T-helper 1 cell treated with Interleukin-12 subunit alpha and Interleukin-12 subunit beta and Interleukin-4 antibody, amounts not matched to agents 30 ng/mL and 1 ng/mL, for 36 hours (primary cell): ENCODE results near the gene C15orf62. TPM values are rescaled to one million over a fixed set of nuclear protein-coding genes. Genes with fewer than 3 reads are reported as not detected.

Source experiments
- intact Hi-C: fragments of 100-400 bp; cut with micrococcal nuclease; formaldehyde crosslinking; loops from one replicate; pipeline ENCODE4 v1.15.1; 2024
- total RNA-seq: library from RNA; stranded (reverse); gene quantifications from 2 replicates; pipeline ENCODE4 v1.2.3, GENCODE V29; 2022

C15orf62 gene
- total RNA-seq, 1 donor from 2014 or later, result 0.56 TPM

DNA sequence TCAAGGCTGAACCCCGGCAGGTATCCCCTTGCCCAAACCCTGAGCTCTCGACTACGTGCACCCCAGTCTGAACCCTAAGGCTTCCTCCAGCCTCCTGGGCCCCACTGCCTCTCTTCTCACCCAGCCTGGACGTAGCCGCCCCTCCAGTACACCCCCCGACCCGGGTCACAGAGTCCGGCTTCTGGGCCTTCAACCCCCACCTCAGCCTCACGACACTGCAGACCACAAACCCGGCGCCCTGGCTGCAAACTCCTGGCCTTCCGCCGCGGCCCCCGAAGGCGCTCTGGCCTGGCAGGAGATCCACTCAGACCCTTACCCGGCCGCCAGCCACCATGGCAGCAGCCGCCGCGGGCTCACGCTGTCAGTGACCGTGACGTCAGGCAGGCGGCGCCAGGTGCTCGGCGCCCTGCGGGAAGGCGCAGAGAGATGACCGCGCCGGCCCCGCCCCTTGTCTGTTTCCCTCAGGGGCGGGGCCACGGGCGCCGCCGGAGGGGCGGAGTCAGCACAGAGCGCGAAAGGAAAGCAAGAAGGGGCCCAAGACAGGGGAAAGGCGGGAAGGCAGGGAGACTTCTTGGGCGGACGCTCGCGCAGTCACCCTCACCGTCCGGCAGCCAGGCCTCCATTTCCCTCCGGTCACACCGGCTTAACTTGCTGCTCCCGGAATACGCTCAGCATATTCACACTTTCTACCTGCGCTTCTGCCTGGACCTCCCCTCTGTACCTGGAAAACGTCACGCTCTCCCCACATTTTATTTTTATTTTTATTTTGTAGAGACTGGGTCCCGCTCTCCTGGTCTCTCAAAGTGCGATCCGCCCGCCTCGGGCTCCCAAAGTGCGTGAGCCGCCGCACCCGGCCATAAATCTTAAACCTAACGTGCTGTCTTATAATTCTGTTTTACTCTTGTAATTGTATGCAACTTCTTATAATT lies 14.6 kb upstream of the C15orf62 start, which contains the start of gene RMDN3:
TSS of gene RMDN3 (minus strand) at position 372 of the 929 bp plus-strand sequence. CDS start 471 bp downstream, outside the sequence.
- intact Hi-C loops, result loop anchor here (1.0 to 5.0 kb wide), 10 partner anchors 10 to 477 kb away; partner anchors contain the start of genes CCDC32, CHP1, DNAJC17 and EXD1

GRCh38 chr15:40755812-40756208 lies 14.0 kb upstream of the C15orf62 start:
- intact Hi-C loops, result loop anchor here (1.0 to 5.0 kb wide), 10 partner anchors 9 to 476 kb away; partner anchors contain the start of genes CCDC32, CHP1, DNAJC17 and EXD1

GRCh38 chr15:40756938-40757337 lies 12.8 kb upstream of the C15orf62 start:
- intact Hi-C loops, result loop anchor here (5.0 kb wide), 1 partner anchor 475 kb away; the partner anchor contains the start of genes CHP1 and EXD1

DNA sequence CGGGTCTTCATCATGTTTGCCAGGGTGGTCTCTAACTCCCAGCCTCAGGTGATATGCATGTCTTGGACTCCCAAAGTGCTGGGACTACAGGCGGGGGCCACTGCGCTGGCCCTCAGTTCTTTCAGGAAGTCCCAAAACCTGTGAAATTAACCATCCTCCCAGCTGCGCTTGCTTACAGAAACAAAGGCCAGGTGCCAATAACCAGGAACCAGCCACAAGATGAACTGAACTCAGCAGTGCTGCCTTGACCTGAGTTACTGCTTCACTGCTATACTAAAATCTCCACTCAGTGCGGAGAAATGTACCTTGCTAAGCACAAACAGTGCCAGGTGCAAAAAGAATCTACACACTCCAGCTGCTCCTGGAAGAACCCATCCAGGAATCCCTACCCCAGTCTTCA lies 9.8 kb upstream of the C15orf62 start:
- intact Hi-C loops, result loop anchor here (5.0 kb wide), 3 partner anchors 192 to 472 kb away; partner anchors contain the start of genes CHAC1, CHP1, EXD1 and KNSTRN

- intact Hi-C loops, result loop anchor here (5.0 kb wide), 2 partner anchors 189 to 381 kb away; partner anchors contain the start of genes CHAC1 and KNSTRN
These were observed 6.6 kb upstream of the C15orf62 start for GRCh38 chr15:40762919-40763800.

GRCh38 chr15:40763801-40764628 lies 5.8 kb upstream of the C15orf62 start, which contains the start of gene GCHFR:
TSS of gene GCHFR (plus strand) at chr15:40764068. CDS start at chr15:40764181, 113 bp downstream.
- intact Hi-C loops, result loop anchor here (1.0 to 5.0 kb wide), 3 partner anchors 43 to 382 kb away; partner anchors contain the start of genes CHAC1, DNAJC17, KNSTRN and ZFYVE19

GRCh38 chr15:40764629-40765103 lies 5.1 kb upstream of the C15orf62 start:
- intact Hi-C loops, result loop anchor here (1.0 to 5.0 kb wide), 7 partner anchors 9 to 382 kb away; partner anchors contain the start of genes CHAC1, DNAJC17, KNSTRN and RAD51

GRCh38 chr15:40766194-40766815 lies 3.5 kb upstream of the C15orf62 start:
- intact Hi-C loops, result no loop called here

DNA sequence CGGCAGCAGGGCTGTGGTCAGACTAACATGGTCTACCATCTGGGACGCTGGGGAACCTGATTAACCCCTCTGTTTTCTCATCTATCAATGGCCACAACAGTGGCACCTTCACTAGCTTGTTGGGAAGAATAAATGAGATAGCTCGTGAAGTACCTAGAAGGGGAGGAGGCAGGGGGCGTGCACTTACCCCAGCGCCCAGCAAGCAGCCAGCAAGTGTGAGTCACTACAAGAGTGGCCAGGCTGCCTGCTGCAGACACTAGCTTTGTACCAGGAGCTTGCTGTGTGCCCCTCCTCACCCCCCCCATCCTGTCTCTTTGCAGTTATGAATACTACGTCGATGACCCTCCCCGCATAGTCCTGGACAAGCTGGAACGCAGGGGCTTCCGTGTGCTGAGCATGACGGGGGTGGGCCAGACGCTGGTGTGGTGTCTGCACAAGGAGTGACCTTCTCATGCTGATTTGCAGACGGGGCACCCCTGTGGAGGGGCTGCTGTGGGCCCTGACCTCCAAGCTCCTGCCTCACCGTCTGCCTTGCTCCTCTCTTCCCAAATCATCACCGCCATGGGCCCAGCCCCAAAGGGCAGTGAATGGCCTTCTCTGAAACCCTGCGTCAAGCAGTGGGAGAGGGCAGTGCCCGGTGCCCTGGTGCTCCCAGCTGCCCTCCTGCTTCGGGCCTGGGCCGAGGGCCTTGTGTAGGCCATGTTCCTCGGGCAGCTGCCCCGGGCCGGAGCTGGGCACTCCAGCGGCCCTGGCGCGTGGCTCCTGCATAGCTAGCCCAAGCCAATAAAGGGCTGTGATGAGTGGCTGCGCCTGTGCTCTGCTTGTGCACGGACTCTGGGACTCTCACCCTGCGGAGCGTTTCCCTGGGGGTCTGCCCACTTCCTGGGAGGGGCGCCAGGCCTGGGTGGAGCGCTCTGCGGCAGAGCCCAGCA lies 2.6 kb upstream of the C15orf62 start:
- intact Hi-C loops, result no loop called here

GRCh38 chr15:40767838-40768500 lies 1.8 kb upstream of the C15orf62 start:
- intact Hi-C loops, result no loop called here

GRCh38 chr15:40768521-40769273 lies 1.1 kb upstream of the C15orf62 start:
- intact Hi-C loops, result no loop called here

DNA sequence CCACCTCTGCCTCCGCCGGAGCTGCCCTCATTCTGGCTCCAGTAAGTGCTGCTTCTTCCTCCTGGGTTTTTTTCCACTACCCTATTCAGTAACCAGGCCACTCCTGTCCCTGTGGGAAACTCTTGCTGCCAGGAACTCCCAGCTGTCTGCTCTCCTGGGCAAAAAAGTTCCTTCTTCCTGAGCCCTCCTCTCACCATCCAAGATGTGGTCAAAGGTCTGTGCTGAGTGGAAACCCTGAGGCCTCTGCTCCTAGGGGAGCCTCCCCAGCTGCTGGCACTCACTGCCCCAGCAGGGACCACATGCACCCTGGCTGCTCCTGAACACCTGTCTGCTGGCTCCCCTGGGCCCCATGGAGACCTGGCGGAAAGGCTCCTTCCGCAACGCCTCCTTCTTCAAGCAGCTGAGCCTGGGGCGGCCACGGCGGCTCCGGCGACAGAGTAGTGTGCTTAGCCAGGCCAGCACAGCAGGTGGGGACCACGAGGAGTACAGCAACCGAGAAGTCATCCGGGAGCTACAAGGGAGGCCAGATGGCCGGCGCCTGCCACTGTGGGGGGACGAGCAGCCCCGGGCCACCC lies 454 bp downstream of the C15orf62 start:
- intact Hi-C loops, result no loop called here

DNA sequence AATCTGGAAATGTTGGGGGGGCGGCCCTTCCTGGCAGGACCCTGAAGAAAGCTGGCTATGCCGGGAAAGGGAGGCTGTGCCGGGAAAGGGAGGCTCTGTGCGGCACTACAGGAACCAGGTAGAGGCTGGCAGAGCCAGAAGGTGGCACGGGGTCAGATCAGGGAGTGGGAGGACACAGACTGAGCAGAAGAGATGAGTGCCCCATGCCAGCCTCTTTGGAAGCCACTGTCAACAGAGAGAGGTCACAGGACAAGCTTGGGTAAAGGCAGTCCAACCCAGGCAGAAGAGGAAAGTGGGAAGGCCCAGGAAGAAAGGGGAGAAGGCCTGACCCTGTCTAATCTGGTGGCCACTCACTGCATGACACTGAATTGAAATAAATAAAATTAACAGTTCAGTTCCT lies 1.5 kb downstream of the C15orf62 start:
- intact Hi-C loops, result no loop called here

- intact Hi-C loops, result no loop called here
These were observed 2.2 kb downstream of the C15orf62 start for GRCh38 chr15:40772014-40772413.

- intact Hi-C loops, result no loop called here
These were observed 3.7 kb downstream of the C15orf62 start for GRCh38 chr15:40773496-40773895.

DNA sequence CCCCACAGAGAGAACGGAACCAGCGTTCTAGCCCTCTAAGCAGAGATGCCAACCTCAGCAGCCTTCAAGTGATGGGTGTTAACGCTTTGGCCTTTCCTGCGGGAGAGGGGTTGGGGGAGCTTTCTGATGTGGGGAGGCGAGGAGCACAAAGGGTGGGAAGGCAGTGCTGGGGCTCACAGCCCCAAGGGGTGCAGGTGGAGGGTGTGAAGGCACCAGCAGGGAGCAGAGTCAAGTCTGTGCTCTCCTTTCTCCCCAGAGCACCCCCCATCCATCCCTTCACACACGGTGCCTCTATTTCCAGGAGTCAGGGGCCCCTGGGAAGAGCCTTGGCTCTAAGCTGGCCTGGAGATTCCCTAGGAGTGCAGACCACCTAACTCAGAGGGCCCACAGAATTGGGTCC lies 4.1 kb downstream of the C15orf62 start:
- intact Hi-C loops, result no loop called here

- intact Hi-C loops, result no loop called here
These were observed 5.2 kb downstream of the C15orf62 start for GRCh38 chr15:40775007-40775406.
